Panc1 (cell line): ENCODE results near the gene VEGFA. TPM values are rescaled to one million over a fixed set of nuclear protein-coding genes. Genes with fewer than 3 reads are reported as not detected.

Experiments
- ATAC-seq: fragments of 200-7000 bp; cut with Tn5 transposase; 2 replicates; pipeline ENCODE4 v1.9.1; 2020; ENCODE audit warnings: mild to moderate bottlenecking, moderate library complexity
- BruUV-seq: library from RNA; stranded (reverse); fragments of 400-500 nt; replicated peaks from 2 replicates; lab custom pipeline; 2021; lab: Mats Ljungman, UMichigan
- CTCF ChIA-PET: fragments of 300-600 bp; sonication (Branson Sonifier 250); formaldehyde crosslinking; loops from one replicate; lab custom pipeline; 2022; ENCODE audit warnings: antibody characterized with exemption; lab: Charles Lee
- POLR2A ChIA-PET: fragments of 300-600 bp; sonication (Branson Sonifier 250); formaldehyde crosslinking; loops from one replicate; lab custom pipeline; 2022; ENCODE audit warnings: antibody characterized with exemption; lab: Charles Lee
- DNase-seq: peaks from one replicate; pipeline ENCODE4 v3.0.0-alpha.2; 2010; ENCODE audit warnings: low read depth, low spot score
- H3K27ac ChIP-seq: 2 replicates; pipeline ENCODE4 v1.5.1; 2011; ENCODE audit warnings: mild to moderate bottlenecking, low read length, inconsistent platforms
- H3K27me3 ChIP-seq: fragments of 200-500 bp; sonication (Bioruptor generic); 2 replicates; pipeline ENCODE4 v1.6.0; 2014; ENCODE audit warnings: low read length, inconsistent platforms; ENCODE audit not compliant: control insufficient read depth, insufficient read depth
- H3K36me3 ChIP-seq: fragments of 200-500 bp; sonication (Bioruptor generic); 2 replicates; pipeline ENCODE4 v1.5.1; 2014; ENCODE audit warnings: inconsistent platforms, mild to moderate bottlenecking, low read length, moderate library complexity; ENCODE audit not compliant: control insufficient read depth, insufficient read depth
- H3K4me1 ChIP-seq: 2 replicates; pipeline ENCODE4 v1.5.1; 2011; ENCODE audit warnings: inconsistent platforms, mild to moderate bottlenecking, low read length, moderate library complexity; ENCODE audit not compliant: control insufficient read depth, insufficient read depth
- H3K4me3 ChIP-seq, 2 experiments: 2 replicates each; pipeline ENCODE4 v1.5.1; 2011 to 2012; ENCODE audit warnings: low read depth in 2 of 2, low read length in 2 of 2, mild to moderate bottlenecking in 2 of 2, inconsistent platforms in 1 of 2, moderate library complexity in 1 of 2
- H3K9me3 ChIP-seq: fragments of 200-500 bp; sonication (Bioruptor generic); 2 replicates; pipeline ENCODE4 v1.5.1; 2014; ENCODE audit warnings: low read depth, mild to moderate bottlenecking, inconsistent platforms, low read length, moderate library complexity; ENCODE audit not compliant: control insufficient read depth, insufficient read depth
- CTCF ChIP-seq: fragments of 450-650 bp; IDR thresholded peaks from 2 replicates; pipeline ENCODE4 v1.5.1; 2017; ENCODE audit warnings: mild to moderate bottlenecking
- POLR2AphosphoS5 ChIP-seq: IDR thresholded peaks from 2 replicates; pipeline ENCODE4 v1.6.1; 2012; ENCODE audit warnings: mild to moderate bottlenecking, low read depth, low read length, moderate library complexity
- REST ChIP-seq, 2 experiments: IDR thresholded peaks; 2 replicates each; pipeline ENCODE4 v1.6.1; 2011 to 2012; ENCODE audit warnings: low read depth in 2 of 2, control low read depth in 1 of 2, low read length in 1 of 2, mild to moderate bottlenecking in 1 of 2, moderate library complexity in 1 of 2; ENCODE audit not compliant: insufficient read depth in 1 of 2
- SIN3A ChIP-seq: IDR thresholded peaks from 2 replicates; pipeline ENCODE4 v1.6.1; 2012; ENCODE audit warnings: low read depth, mild to moderate bottlenecking, low read length, moderate library complexity, borderline replicate concordance; ENCODE audit not compliant: insufficient read depth
- TCF7L2 ChIP-seq: IDR thresholded peaks from 2 replicates; pipeline ENCODE4 v1.6.1; 2011; ENCODE audit warnings: mild to moderate bottlenecking, low read depth, low read length, inconsistent platforms
- in situ Hi-C: cut with HindIII; loops from 2 replicates; pipeline ENCODE4 v1.10.0; 2016; ENCODE audit warnings: low sequenced_read_pairs, low pct_unique_long_range_greater_than_20kb
- intact Hi-C: fragments of 100-400 bp; cut with micrococcal nuclease; formaldehyde crosslinking; loops from one replicate; pipeline ENCODE4 v1.10.0; 2022; ENCODE audit not compliant: unreplicated experiment
- total RNA-seq: library from RNA; stranded (reverse); gene quantifications from one replicate; pipeline ENCODE4 v1.2.1, GENCODE V29; 2021; ENCODE audit not compliant: unreplicated experiment

The VEGFA gene
- total RNA-seq, 1 experiment from 2014 or later, result 98.7 TPM

GRCh38 chr6:43762966-43763695 lies 6.9 kb upstream of the VEGFA start:
- no TSS peak for BruUV-seq
- ATAC-seq, result no peak
- CTCF ChIA-PET, result interaction anchor here (0.6 kb wide), 1 partner anchor 10 kb away, joined by 10 read pairs; no protein-coding TSS in a partner anchor

GRCh38 chr6:43763812-43764522 lies 6.0 kb upstream of the VEGFA start:
- no peaks in the 10 kb centered on the region for H3K4me1 ChIP-seq
- no TSS peak for BruUV-seq
- H3K36me3 ChIP-seq, result no peaks in the 10 kb centered on the region
- H3K9me3 ChIP-seq, result no peaks in the 10 kb centered on the region
- no peak overlapping the region for H3K27ac ChIP-seq
- ATAC-seq (no peak), DNase-seq (no peak)
- CTCF ChIA-PET, result interaction anchor here (0.6 kb wide), 1 partner anchor 11 kb away, joined by 10 read pairs; no protein-coding TSS in a partner anchor
- no peak for TF ChIP-seq SIN3A
- TF ChIP-seq POLR2AphosphoS5, result no peak
- TF ChIP-seq REST (IDR thresholded peaks at IDR 0.05; ENCODE audit: insufficient read depth in 1 of 2, low read depth in 2 of 2, low read length in 1 of 2), result no peak
- intact Hi-C loops, result no loop called here
- H3K27me3 ChIP-seq, result no peaks in the 10 kb centered on the region
- POLR2A ChIA-PET, result no interaction called here
- no peak overlapping the region for H3K4me3 ChIP-seq
- in situ Hi-C loops, result no loop called here

More at GRCh38 chr6:43762966-43763695, 6.9 kb upstream of the VEGFA start:
- no peaks in the 10 kb centered on the region for H3K9me3 ChIP-seq
- no peaks in the 10 kb centered on the region for H3K27me3 ChIP-seq
- intact Hi-C loops, result no loop called here
- H3K36me3 ChIP-seq, result no peaks in the 10 kb centered on the region
- H3K27ac ChIP-seq, result no peak overlapping the region
- no peak overlapping the region for H3K4me3 ChIP-seq
- in situ Hi-C loops, result no loop called here
- no peak for DNase-seq
- POLR2A ChIA-PET, result no interaction called here
- no peaks in the 10 kb centered on the region for H3K4me1 ChIP-seq
- TF ChIP-seq POLR2AphosphoS5, result no peak

- in situ Hi-C loops (no loop called here), intact Hi-C loops (no loop called here)
- POLR2A ChIA-PET, result no interaction called here
- no peak for ATAC-seq
- Histone ChIP-seq H3K36me3 (no peaks in the 10 kb centered on the region), H3K4me3 (no peak overlapping the region), H3K27me3 (no peaks in the 10 kb centered on the region), H3K27ac (no peak overlapping the region), H3K4me1 (0 out of 2 replicates have a peak, but pooled peaks cover 2% of the 10 kb centered on the region), H3K9me3 (no peaks in the 10 kb centered on the region)
- TF ChIP-seq SIN3A (no peak), CTCF (no peak), TCF7L2 (no peak), REST (IDR thresholded peaks at IDR 0.05; ENCODE audit: insufficient read depth in 1 of 2, low read depth in 2 of 2, low read length in 1 of 2) (no peak), POLR2AphosphoS5 (no peak)
- CTCF ChIA-PET, result interaction anchor here (0.6 kb wide), 1 partner anchor 324 kb away, joined by 5 read pairs; no protein-coding TSS in a partner anchor
- BruUV-seq, result no TSS peak
- DNase-seq, result no peak
These were observed 5.2 kb upstream of the VEGFA start for GRCh38 chr6:43764772-43765171.
